Adrenal gland (tissue), 12 donors: Measurements from ENCODE around the gene APIP. TPM values are rescaled to one million over a fixed set of nuclear protein-coding genes. Genes with fewer than 3 reads are reported as not detected.
"Not testable (repeated sequence)": the region's sequence is repeated elsewhere in the genome, so short reads cannot be mapped to it uniquely, and the experiment has no call there.

ENCODE experiments used
- DNase-seq, 7 donors: peaks; one replicate each; pipeline ENCODE4 v3.0.0-alpha.2; 2019 to 2020
- H3K27ac ChIP-seq, 5 donors: fragments of 200-600 bp; sonication (generic) in 4 of 5; 1 replicate in 3 of 5; 2 replicates in 2 of 5; pipeline versions ENCODE4 v1.5.1 to v1.8.0; 2016 to 2020; ENCODE audit warnings: mild to moderate bottlenecking in 1 of 5
- H3K27me3 ChIP-seq: fragments of 200-600 bp; 2 replicates; pipeline ENCODE4 v1.8.0; 2021
- H3K36me3 ChIP-seq, 2 donors: fragments of 200-600 bp; replicated peaks in 1 of 2; 1 replicate in 1 of 2; 2 replicates in 1 of 2; pipeline versions ENCODE4 v1.5.1 to v1.8.0; 2018 to 2022
- H3K4me1 ChIP-seq, 2 donors: fragments of 200-600 bp; replicated peaks in 1 of 2; 1 replicate in 1 of 2; 2 replicates in 1 of 2; pipeline versions ENCODE4 v1.5.1 to v1.8.0; 2018 to 2021
- H3K4me3 ChIP-seq, 4 donors: fragments of 200-600 bp; sonication (generic) in 3 of 4; one replicate each; pipeline ENCODE4 v1.5.1; 2016 to 2018
- H3K9me3 ChIP-seq, 3 donors: fragments of 200-600 bp; sonication (generic) in 1 of 3; replicated peaks in 1 of 3; 1 replicate in 2 of 3; 2 replicates in 1 of 3; pipeline versions ENCODE4 v1.5.1 to v1.8.0; 2016 to 2021
- POLR2A ChIP-seq, 2 donors: fragments of 450-650 bp; IDR thresholded peaks; one replicate each; pipeline ENCODE4 v1.6.1; 2017; ENCODE audit warnings: antibody characterized with exemption in 2 of 2, mild to moderate bottlenecking in 2 of 2, moderate library complexity in 1 of 2
- WGBS, 4 donors: extraction: QIAGEN DNeasy Blood & Tissue Kit in 2 of 4; methylation state at CpG; one replicate each; pipeline versions ENCODE4 v1.1.5 to v1.1.7; 2013 to 2017; 5-methylcytosine and 5-hydroxymethylcytosine counted together
- intact Hi-C, 2 donors: fragments of 100-400 bp; cut with DNase I; formaldehyde crosslinking; loops; one replicate each; pipeline versions ENCODE4 v1.14.1 to v1.15.0; 2022 to 2023
- polyA plus RNA-seq, 3 donors: library from polyadenylated mRNA; stranded (reverse); fragments of 200-250 nt in 2 of 3; fragments of 350-450 nt in 1 of 3; fragmentation: Illumina TruSeq in 1 of 3; extraction: RNeasy Lipid Tissue Mini Kit (QIAGEN cat#74804) in 1 of 3; gene quantifications; one replicate each; pipeline ENCODE4 v1.2.3, GENCODE V29; 2013 to 2014
- total RNA-seq, 9 donors: library from RNA; depleted of rRNA in 4 of 9; stranded (reverse); fragments of >200 nt in 4 of 9; fragments of 120-200 nt in 1 of 9; fragmentation: NEBNext Ultra II Directional in 1 of 9; extraction: Animal tissue kit (Norgen Biotek cat#: 25700) in 1 of 9; gene quantifications; one replicate each; pipeline versions ENCODE4 v1.1.0 to v1.2.4, GENCODE V29; 2013 to 2023
- TF ChIP-seq, protein P1 (sequence below), 6 experiments: fragments of 450-650 bp in 4 of 6; fragments of 200-600 bp in 2 of 6; sonication (generic) in 1 of 6; IDR thresholded peaks; 1 replicate in 5 of 6; 2 replicates in 1 of 6; pipeline versions ENCODE4 v1.5.1 to v1.8.0; 2016 to 2021; ENCODE audit warnings: antibody characterized with exemption in 6 of 6, mild to moderate bottlenecking in 2 of 6, moderate library complexity in 1 of 6
- donor health status: healthy with polysubstance abuse.
- donor health status: Bipolar disorder and iron deficiency.
- donor health status: DM: yes; HTN: yes; CAD: no.
- donor health status: DM: no; HTN: no; CAD: no.
- donor health status: DM: no; HTN: no; CAD: no.
- donor health status: DM: yes; HTN: yes; CAD: no.

APIP gene
- total and polyA plus RNA-seq, 12 donors: 17.0 to 102 (median 48.5) TPM

DNA sequence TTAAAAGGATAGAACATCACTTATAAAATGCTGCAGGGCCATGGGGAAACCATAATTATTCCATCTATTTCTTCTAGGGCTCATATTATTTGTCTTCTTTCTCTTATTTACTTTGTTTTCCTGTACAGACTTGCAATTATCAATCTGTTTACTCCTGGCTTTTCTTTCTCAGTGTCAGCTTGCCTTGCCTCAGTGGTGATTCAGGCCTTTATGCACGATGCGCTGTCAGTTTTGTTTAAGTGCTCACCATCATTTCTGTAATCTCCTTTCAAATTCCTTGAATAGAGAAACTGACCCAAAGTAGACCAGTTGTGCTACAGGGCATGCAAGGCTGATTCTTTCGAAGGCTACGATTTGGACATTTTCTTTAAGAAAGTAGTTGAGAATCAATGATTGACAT lies 5.0 kb upstream of the APIP start:
- Histone ChIP-seq H3K4me3 (no peak overlapping the region), H3K9me3 (no peaks in the 10 kb centered on the region), H3K36me3 (no peaks in the 10 kb centered on the region), H3K4me1 (peaks cover 11 to 31% of the 10 kb centered on the region in 2 donors), H3K27me3 (no peaks in the 10 kb centered on the region), H3K27ac (no peak overlapping the region)
- no peak for TF ChIP-seq POLR2A (IDR thresholded peaks at IDR 0.05)
- TF ChIP-seq, protein P1, sequence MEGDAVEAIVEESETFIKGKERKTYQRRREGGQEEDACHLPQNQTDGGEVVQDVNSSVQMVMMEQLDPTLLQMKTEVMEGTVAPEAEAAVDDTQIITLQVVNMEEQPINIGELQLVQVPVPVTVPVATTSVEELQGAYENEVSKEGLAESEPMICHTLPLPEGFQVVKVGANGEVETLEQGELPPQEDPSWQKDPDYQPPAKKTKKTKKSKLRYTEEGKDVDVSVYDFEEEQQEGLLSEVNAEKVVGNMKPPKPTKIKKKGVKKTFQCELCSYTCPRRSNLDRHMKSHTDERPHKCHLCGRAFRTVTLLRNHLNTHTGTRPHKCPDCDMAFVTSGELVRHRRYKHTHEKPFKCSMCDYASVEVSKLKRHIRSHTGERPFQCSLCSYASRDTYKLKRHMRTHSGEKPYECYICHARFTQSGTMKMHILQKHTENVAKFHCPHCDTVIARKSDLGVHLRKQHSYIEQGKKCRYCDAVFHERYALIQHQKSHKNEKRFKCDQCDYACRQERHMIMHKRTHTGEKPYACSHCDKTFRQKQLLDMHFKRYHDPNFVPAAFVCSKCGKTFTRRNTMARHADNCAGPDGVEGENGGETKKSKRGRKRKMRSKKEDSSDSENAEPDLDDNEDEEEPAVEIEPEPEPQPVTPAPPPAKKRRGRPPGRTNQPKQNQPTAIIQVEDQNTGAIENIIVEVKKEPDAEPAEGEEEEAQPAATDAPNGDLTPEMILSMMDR (IDR thresholded peaks at IDR 0.05): no peak
- intact Hi-C loops: loop anchor here in 1 of 2 donors (10.0 kb wide), 1 partner anchor 474 kb away; no protein-coding TSS in a partner anchor
- no peak for DNase-seq
- WGBS, 4 donors: 93 to 97% (median 95%) methylated on average over 4 of the region's 4 CpGs

DNA sequence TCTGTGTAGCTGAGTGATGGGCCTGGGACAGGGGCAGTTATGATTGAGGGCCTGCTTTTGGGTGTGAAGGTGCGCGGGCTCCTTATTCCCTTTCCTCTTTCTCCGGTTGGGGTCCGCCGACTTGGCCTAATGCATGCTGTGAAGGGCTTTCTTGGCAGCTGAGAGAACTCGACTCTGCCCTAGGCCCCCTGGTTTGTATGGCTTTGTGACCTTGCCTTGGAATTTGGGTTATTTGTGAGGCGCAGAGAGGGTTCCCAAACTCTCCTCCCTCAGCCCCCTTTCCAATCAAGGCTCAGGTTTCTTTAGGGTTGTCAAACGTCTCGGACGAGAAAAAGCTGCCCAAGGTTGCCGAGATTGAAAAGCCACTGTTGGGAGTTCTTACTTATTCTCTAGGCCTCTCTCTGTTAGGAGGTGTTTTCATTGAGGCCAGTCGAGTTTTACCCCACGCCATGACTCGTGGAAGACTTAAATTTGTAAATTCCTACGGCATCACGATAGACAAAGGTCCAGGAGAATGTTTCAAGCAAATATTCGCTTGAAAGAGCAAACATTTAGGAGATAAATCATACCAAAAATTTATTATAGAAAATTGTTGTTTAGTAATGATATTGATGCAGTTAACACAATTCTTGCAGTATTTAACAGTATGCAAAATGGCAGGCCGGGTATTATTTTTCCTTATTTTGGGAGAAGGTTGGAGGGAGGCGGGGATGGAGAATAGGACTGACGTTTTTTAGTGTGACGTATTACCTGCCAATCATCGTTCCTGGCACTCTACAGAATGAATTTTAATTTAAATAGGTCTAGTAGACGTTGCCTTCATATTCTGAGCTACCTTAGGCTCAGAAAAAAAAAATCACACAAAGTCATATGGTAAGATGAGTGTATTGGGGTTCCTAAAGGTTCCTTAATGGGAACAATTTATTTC lies 928 bp upstream of the APIP start:
- Histone ChIP-seq H3K4me3 (peak overlapping the region; percentile 88 to 95 (median 92)), H3K27ac (peak overlapping the region; percentile 94 to 97 (median 97)), H3K27me3 (no peaks in the 10 kb centered on the region), H3K9me3 (no peaks in the 10 kb centered on the region), H3K36me3 (no peaks in the 10 kb centered on the region), H3K4me1 (peaks cover 11 to 30% of the 10 kb centered on the region in 2 donors)
- no peak for DNase-seq
- WGBS, 4 donors: 12 to 18% (median 16%) methylated on average over 19 to 23 of the region's 23 CpGs
- intact Hi-C loops: no loop called here
- TF ChIP-seq, protein P1 (IDR thresholded peaks at IDR 0.05): no peak
- no peak for TF ChIP-seq POLR2A (IDR thresholded peaks at IDR 0.05)

DNA sequence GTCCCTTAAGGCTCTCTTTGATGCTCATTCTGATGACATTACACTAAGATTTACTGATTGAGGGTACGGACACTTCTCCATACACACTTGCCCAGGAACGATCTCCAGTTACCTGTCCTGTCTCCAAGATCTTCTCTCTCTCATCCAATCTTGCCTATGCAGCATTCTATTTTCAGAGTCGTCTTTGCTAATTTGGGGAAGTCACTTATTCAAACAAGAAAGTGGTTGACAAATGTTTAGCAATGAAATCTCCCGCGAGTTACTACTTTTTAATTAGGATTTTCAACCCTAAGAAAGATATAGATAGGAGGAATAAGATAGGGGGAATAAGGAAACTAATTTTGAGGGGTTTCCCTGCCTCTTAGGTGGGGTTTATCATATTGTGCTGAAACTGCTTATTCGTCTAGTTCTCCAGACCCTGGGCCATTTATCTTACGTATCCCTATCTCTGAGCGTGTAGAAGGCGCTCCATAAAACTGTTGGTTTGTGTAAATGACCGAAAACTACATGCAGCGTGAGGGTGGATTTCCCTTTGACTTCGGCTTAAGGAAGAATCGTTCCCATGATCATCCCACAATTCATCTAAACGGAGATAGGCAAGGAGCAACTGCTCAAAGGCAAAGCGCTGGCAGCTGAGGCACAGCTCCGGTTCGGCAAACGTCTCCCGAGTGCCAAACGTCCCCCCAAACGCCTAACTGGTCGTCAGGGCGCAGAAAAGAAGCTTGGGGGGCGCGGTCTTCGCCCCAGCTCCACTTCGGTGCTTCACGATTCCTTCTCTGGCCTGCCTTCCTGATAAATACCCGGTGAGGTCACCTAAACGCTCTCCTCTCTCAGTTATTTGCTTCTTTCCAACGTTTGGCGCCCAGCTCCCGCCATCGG lies 804 bp downstream of the APIP start:
- DNase-seq: peak in 1 of 7 donors; percentile 67
- intact Hi-C loops: no loop called here

DNA sequence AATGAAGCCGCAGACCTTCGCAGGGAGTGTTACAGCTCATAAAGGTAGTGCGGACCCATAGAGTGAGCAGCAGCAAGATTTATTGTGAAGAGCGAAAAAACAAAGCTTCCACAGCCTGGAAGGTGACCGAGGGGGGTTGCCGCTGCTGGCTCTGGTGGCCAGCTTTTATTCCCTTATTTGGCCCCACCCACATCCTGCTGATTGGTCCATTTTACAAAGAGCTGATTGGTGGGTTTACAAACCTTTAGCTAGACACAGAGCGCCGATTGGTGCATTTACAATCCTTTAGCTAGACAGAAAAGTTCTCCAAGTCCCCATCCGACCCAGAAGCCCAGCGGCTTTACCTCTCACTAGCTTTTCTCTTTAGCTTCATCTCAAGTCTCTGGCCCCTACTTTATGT lies 2.6 kb downstream of the APIP start:
- H3K27me3 ChIP-seq, H3K9me3 ChIP-seq, intact Hi-C loops, H3K36me3 ChIP-seq, H3K4me3 ChIP-seq, H3K27ac ChIP-seq, DNase-seq: not testable (repeated sequence)
- 91 to 98% (median 94%) methylated on average over 10 of the region's 10 CpGs for WGBS, 4 donors
- peaks cover 22 to 38% of the 10 kb centered on the region in 2 donors for H3K4me1 ChIP-seq

More for the DNA sequence above, 804 bp downstream of the APIP start:
- Histone ChIP-seq H3K4me1 (peaks cover 13 to 42% of the 10 kb centered on the region in 2 donors), H3K4me3 (peak overlapping the region; percentile 43 to 95 (median 85)), H3K9me3 (no peaks in the 10 kb centered on the region), H3K27ac (peak overlapping the region; percentile 94 to 97 (median 97)), H3K36me3 (no peaks in the 10 kb centered on the region), H3K27me3 (no peaks in the 10 kb centered on the region)
- WGBS, 4 donors: 4 to 7% (median 5%) methylated on average over 26 to 34 of the region's 34 CpGs
- peak in 1 of 2 donors; percentile 82 for TF ChIP-seq POLR2A (IDR thresholded peaks at IDR 0.05)
- TF ChIP-seq, protein P1 (IDR thresholded peaks at IDR 0.05): no peak
